Measurements from ENCODE around the gene OSBPL3.

The OSBPL3 gene

DNA sequence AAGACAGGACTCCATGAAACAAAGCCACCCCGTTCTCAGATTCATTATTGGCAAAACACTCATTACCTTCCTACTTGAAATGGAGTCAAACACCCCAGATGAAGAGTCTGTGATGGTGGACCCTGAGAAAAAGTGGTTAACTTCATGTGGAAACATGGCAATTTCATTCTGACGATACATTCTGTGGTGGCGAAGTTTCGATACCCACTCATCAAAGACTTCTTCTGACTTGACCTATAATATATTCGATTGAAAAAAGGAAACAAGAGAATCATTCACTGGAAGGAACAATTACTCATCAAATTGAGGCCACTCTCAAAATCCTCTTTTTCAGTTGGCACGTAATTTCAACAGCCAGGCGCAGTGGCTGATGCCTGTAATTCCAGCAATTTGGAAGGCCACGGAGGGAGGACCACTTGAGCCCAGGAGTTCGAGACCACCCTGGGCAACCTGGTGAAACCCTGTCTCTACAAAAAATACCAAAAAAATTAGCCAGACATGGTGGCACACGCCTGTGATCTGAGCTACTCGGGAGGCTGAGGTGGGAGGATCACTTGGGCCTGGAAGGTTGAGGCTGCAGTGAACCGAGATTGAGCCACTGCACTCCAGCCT, 113.9 kb downstream of the OSBPL3 start:
- Mint-ChIP-seq H3K27me3 (no peaks in the 10 kb centered on the region), H3K36me3 (peaks cover 87% of the 10 kb centered on the region), H3K27ac (peak overlapping the region; percentile 12), H3K4me3 (no peak overlapping the region), H3K9me3 (no peaks in the 10 kb centered on the region), H3K4me1 (peaks cover 7% of the 10 kb centered on the region)
- ATAC-seq: peak; percentile 65

- H3K4me1 Mint-ChIP-seq: peaks cover 7% of the 10 kb centered on the region
- H3K27ac Mint-ChIP-seq: no peak overlapping the region
- H3K4me3 Mint-ChIP-seq: no peak overlapping the region
- H3K9me3 Mint-ChIP-seq: no peaks in the 10 kb centered on the region
- no peak for ATAC-seq
- H3K27me3 Mint-ChIP-seq: no peaks in the 10 kb centered on the region
- peaks cover 83% of the 10 kb centered on the region for H3K36me3 Mint-ChIP-seq
These were observed 115.7 kb downstream of the OSBPL3 start for GRCh38 chr7:24864214-24864817.

DNA sequence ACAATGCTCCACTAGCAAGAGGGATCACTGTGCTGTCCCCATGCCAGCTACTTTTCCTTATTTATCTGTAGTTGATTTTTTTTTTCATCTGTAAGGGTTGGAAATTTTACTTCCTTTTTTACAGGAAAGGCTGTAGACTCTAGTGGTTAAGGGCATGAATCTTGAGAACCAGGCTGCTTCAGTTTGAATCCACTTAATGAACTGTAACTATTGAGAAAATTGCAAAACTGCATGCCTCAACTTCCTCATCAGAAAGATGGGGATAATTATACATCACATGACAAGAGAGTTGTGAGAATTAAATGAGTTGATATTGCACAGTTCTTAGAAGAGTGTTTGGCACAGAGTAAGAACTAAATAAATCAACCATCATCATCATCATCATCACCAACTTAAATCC, 116.4 kb downstream of the OSBPL3 start:
- no peak for ATAC-seq
- peaks cover 80% of the 10 kb centered on the region for H3K36me3 Mint-ChIP-seq
- H3K27me3 Mint-ChIP-seq: no peaks in the 10 kb centered on the region
- H3K4me1 Mint-ChIP-seq: peaks cover 7% of the 10 kb centered on the region
- H3K9me3 Mint-ChIP-seq: no peaks in the 10 kb centered on the region
- H3K27ac Mint-ChIP-seq: no peak overlapping the region
- no peak overlapping the region for H3K4me3 Mint-ChIP-seq

DNA sequence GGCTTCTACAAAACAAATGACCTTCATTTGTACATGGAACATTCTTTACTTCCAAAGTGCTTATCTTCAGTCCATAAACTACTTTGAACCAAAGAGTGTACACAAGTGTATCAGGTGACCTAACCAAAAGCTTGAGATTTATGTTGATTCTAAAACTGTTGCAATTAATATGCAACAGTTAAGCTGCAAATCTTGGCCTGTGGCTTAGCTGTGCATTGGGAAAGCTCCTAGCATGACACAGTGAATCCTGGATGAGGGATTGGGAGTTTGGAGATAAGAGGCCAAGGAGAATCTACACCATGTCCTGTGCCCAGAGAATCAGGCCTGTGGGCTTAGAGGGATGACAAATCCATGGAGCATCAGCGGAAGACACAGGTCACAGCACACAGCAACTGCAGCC, 117.5 kb downstream of the OSBPL3 start:
- Mint-ChIP-seq H3K9me3 (no peaks in the 10 kb centered on the region), H3K4me1 (peaks cover 7% of the 10 kb centered on the region), H3K36me3 (peaks cover 69% of the 10 kb centered on the region), H3K4me3 (no peak overlapping the region), H3K27ac (no peak overlapping the region), H3K27me3 (no peaks in the 10 kb centered on the region)
- ATAC-seq: no peak

DNA sequence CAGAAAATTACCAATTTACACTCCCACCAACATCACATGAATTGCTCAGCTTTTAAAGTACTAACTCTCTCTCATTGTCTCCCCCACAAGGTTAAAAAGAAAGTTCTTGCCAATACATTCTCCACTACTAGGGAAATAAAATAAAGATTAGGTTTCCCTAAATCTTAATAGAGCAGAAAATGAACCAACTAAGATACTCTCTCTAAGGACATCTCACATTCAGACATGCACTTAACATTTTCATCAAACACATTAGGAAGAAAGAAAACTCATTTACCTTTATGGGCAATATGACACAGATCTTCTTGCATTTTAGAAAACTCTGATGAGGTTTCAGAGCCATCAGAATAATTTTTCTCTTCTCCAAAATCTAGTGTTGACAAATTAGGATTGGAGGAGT, 118.6 kb downstream of the OSBPL3 start:
- no peak for ATAC-seq
- no peak overlapping the region for H3K27ac Mint-ChIP-seq
- H3K9me3 Mint-ChIP-seq: no peaks in the 10 kb centered on the region
- no peak overlapping the region for H3K4me3 Mint-ChIP-seq
- H3K36me3 Mint-ChIP-seq: peaks cover 68% of the 10 kb centered on the region
- H3K4me1 Mint-ChIP-seq: peaks cover 6% of the 10 kb centered on the region
- H3K27me3 Mint-ChIP-seq: no peaks in the 10 kb centered on the region

- H3K36me3 Mint-ChIP-seq: peaks cover 68% of the 10 kb centered on the region
- peaks cover 5% of the 10 kb centered on the region for H3K4me1 Mint-ChIP-seq
- no peak overlapping the region for H3K27ac Mint-ChIP-seq
- H3K27me3 Mint-ChIP-seq: no peaks in the 10 kb centered on the region
- ATAC-seq: no peak
- no peaks in the 10 kb centered on the region for H3K9me3 Mint-ChIP-seq
- no peak overlapping the region for H3K4me3 Mint-ChIP-seq
These were observed 119.4 kb downstream of the OSBPL3 start for GRCh38 chr7:24860611-24861010.

- Mint-ChIP-seq H3K4me1 (peaks cover 5% of the 10 kb centered on the region), H3K9me3 (no peaks in the 10 kb centered on the region), H3K27me3 (no peaks in the 10 kb centered on the region), H3K27ac (no peak overlapping the region), H3K36me3 (peaks cover 59% of the 10 kb centered on the region), H3K4me3 (no peak overlapping the region)
- ATAC-seq: no peak
These were observed 121.6 kb downstream of the OSBPL3 start for GRCh38 chr7:24858108-24858977.

GRCh38 chr7:24857623-24858022, 122.4 kb downstream of the OSBPL3 start:
- ATAC-seq: no peak
- Mint-ChIP-seq H3K4me3 (no peak overlapping the region), H3K27me3 (no peaks in the 10 kb centered on the region), H3K36me3 (peaks cover 58% of the 10 kb centered on the region), H3K9me3 (no peaks in the 10 kb centered on the region), H3K4me1 (peaks cover 5% of the 10 kb centered on the region), H3K27ac (peak overlapping the region; percentile 67)

DNA sequence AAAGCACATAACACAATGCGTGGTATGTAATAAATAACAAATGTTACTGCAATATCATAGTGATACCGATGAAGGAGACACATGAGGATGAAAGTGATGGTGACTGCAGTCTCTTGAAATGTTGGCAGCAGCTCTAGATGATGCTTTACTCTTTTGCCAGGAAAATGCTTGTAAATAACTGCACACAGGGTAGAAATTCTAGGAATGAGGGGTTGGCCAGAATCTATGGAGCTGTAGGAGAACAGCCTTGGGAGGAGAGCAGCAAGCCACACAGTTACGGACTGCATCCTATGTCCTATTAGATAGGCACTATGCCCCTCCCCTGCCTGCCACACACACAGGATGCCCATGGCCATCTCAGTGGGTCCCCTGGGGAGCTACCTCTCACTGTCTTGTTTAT, 125.1 kb downstream of the OSBPL3 start:
- Mint-ChIP-seq H3K27me3 (no peaks in the 10 kb centered on the region), H3K9me3 (no peaks in the 10 kb centered on the region), H3K36me3 (peaks cover 58% of the 10 kb centered on the region), H3K27ac (no peak overlapping the region), H3K4me1 (peaks cover 12% of the 10 kb centered on the region), H3K4me3 (no peak overlapping the region)
- no peak for ATAC-seq

- H3K4me1 Mint-ChIP-seq: peaks cover 27% of the 10 kb centered on the region
- H3K27ac Mint-ChIP-seq: peak overlapping the region; percentile 25
- ATAC-seq: no peak
- H3K36me3 Mint-ChIP-seq: peaks cover 74% of the 10 kb centered on the region
- no peaks in the 10 kb centered on the region for H3K9me3 Mint-ChIP-seq
- H3K27me3 Mint-ChIP-seq: no peaks in the 10 kb centered on the region
- H3K4me3 Mint-ChIP-seq: no peak overlapping the region
These were observed 128.2 kb downstream of the OSBPL3 start for GRCh38 chr7:24851786-24852185.

GRCh38 chr7:24848878-24849277, 131.1 kb downstream of the OSBPL3 start:
- peak overlapping the region; percentile 93 for H3K27ac Mint-ChIP-seq
- peaks cover 57% of the 10 kb centered on the region for H3K36me3 Mint-ChIP-seq
- no peak for ATAC-seq
- H3K9me3 Mint-ChIP-seq: no peaks in the 10 kb centered on the region
- no peaks in the 10 kb centered on the region for H3K27me3 Mint-ChIP-seq
- H3K4me3 Mint-ChIP-seq: no peak overlapping the region
- H3K4me1 Mint-ChIP-seq: peaks cover 35% of the 10 kb centered on the region

GRCh38 chr7:24847754-24848153, 132.2 kb downstream of the OSBPL3 start:
- no peak for ATAC-seq
- peak overlapping the region; percentile 93 for H3K27ac Mint-ChIP-seq
- H3K9me3 Mint-ChIP-seq: no peaks in the 10 kb centered on the region
- H3K4me3 Mint-ChIP-seq: no peak overlapping the region
- no peaks in the 10 kb centered on the region for H3K27me3 Mint-ChIP-seq
- H3K4me1 Mint-ChIP-seq: peaks cover 46% of the 10 kb centered on the region
- peaks cover 53% of the 10 kb centered on the region for H3K36me3 Mint-ChIP-seq

DNA sequence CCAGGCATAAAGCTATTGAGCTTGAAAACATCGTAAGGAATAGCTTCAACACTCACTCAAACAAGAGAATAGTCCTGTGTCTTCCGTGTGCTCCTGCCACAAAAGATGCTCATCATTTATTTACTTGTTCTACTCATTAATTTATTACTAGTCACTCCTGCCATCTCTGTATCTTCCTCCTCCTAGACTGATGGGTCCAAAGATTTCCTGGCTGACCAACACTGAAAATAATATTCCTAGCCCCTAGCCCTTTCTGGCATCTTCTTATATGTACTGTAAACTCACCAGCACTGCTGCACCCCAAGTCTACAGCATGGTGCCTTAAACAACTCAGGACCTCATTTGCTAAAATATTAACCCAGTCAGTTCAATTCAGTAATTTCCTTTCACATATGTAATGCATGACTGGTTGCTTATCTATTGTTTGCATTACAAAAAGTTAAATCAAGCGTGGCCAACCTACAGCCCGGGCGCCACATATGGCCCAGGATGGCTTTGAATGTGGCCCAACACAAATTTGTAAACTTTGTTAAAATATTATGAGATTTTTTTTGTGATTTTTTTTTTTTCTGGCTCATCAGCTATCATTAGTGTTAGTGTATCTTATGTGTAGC, 136.1 kb downstream of the OSBPL3 start:
- Mint-ChIP-seq H3K36me3 (peaks cover 28% of the 10 kb centered on the region), H3K4me3 (no peak overlapping the region), H3K27me3 (no peaks in the 10 kb centered on the region), H3K27ac (peak overlapping the region; percentile 80), H3K4me1 (peaks cover 50% of the 10 kb centered on the region), H3K9me3 (no peaks in the 10 kb centered on the region)
- ATAC-seq: no peak

DNA sequence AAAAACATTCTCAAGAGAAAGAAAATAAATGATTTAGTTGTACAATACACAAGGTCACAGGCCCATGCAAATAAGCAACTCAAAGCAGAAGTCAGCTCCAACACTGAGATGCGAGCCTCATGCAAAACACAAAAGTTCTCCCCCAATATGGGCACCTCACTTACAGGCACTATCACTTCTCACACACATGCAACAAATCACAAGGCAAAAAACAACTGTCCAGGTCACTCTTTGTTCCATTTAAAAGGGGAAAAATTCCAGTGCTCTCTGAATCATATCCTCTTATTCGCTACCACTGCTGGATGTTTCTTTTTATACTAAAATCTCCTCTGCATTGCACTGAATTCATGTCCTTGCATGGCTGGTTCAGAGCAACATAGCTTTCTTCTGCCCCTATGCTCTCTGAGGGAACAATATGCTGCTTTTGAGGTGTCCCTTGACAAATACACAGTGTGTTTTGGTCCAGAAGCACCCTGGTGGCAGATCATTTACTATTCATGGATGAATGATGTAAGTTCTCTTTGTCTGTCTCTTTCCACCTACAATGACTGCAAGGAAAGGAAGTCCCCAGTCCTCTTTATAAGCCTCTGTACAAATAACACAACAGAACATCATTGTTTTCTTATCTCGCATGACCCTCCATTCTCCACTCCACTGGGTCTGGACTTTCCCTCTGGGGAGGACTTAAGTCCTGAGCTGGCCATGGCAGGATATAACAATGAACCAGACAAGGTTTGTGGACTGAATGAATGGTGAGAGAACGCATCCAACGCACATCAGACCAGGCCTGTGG, 137.3 kb downstream of the OSBPL3 start:
- peak overlapping the region; percentile 80 for H3K27ac Mint-ChIP-seq

GRCh38 chr7:24842029-24842428, 137.9 kb downstream of the OSBPL3 start:
- ATAC-seq: no peak
- peak overlapping the region; percentile 80 for H3K27ac Mint-ChIP-seq
- H3K4me1 Mint-ChIP-seq: peaks cover 58% of the 10 kb centered on the region
- no peaks in the 10 kb centered on the region for H3K27me3 Mint-ChIP-seq
- H3K4me3 Mint-ChIP-seq: no peak overlapping the region
- peaks cover 30% of the 10 kb centered on the region for H3K36me3 Mint-ChIP-seq
- no peaks in the 10 kb centered on the region for H3K9me3 Mint-ChIP-seq

More for the DNA sequence above, 137.3 kb downstream of the OSBPL3 start:
- Mint-ChIP-seq H3K9me3 (no peaks in the 10 kb centered on the region), H3K4me1 (peaks cover 55% of the 10 kb centered on the region), H3K27me3 (no peaks in the 10 kb centered on the region), H3K4me3 (no peak overlapping the region), H3K36me3 (peaks cover 27% of the 10 kb centered on the region)
- peak; percentile 86 for ATAC-seq

Data from stimulated activated memory B cell treated with anti-CD40 and anti-IgM and Interleukin-4, amounts not matched to agents 10 μg/mL and 1 μg/mL and 100 μg/mL, for 72 hours (primary cell).